Neural cell (in vitro differentiated cells): ENCODE results near the gene LRRN3. TPM values are rescaled to one million over a fixed set of nuclear protein-coding genes. Genes with fewer than 3 reads are reported as not detected.

Source experiments
- H2AFZ ChIP-seq: fragments of 200-600, 300-800 bp; sonication (generic), shearing (Covaris generic); 2 replicates; pipeline ENCODE4 v1.6.0; 2014; ENCODE audit warnings: low read depth, mild to moderate bottlenecking, antibody characterized with exemption, low read length, moderate library complexity
- H3F3A ChIP-seq: fragments of 200-600 bp; shearing (Covaris generic); 2 replicates; pipeline ENCODE4 v1.6.1; 2016; ENCODE audit warnings: mild to moderate bottlenecking, moderate library complexity, mixed read lengths, antibody characterized with exemption, low read length; ENCODE audit not compliant: insufficient read depth, poor library complexity, severe bottlenecking
- H3K27ac ChIP-seq: fragments of 200-600, 300-800 bp; sonication (generic), shearing (Covaris generic); 2 replicates; pipeline ENCODE4 v1.5.1; 2014; ENCODE audit warnings: mild to moderate bottlenecking, low read length, moderate library complexity
- H3K27me3 ChIP-seq: fragments of 300-800, 200-600 bp; sonication (generic), shearing (Covaris generic); 2 replicates; pipeline ENCODE4 v1.6.0; 2014; ENCODE audit warnings: mild to moderate bottlenecking, low read depth, low read length, moderate library complexity; ENCODE audit not compliant: insufficient read depth
- H3K36me3 ChIP-seq: fragments of 300-800, 200-600 bp; sonication (generic), shearing (Covaris generic); 2 replicates; pipeline ENCODE4 v1.5.1; 2014; ENCODE audit warnings: mild to moderate bottlenecking, antibody characterized with exemption, low read length, moderate library complexity; ENCODE audit not compliant: insufficient read depth
- H3K4me2 ChIP-seq: fragments of 300-800, 200-600 bp; sonication (generic), shearing (Covaris generic); 2 replicates; pipeline ENCODE4 v1.6.0; 2014; ENCODE audit warnings: mild to moderate bottlenecking, low read length
- H3K4me3 ChIP-seq: fragments of 300-800, 200-600 bp; sonication (generic), shearing (Covaris generic); 2 replicates; pipeline ENCODE4 v1.5.1; 2014; ENCODE audit warnings: mild to moderate bottlenecking, low read length, moderate library complexity
- H3K79me2 ChIP-seq: fragments of 200-600 bp; shearing (Covaris generic); replicated peaks from 2 replicates; pipeline ENCODE4 v1.6.0; 2014; ENCODE audit warnings: mild to moderate bottlenecking, low read length, moderate library complexity; ENCODE audit not compliant: insufficient read depth
- H3K9ac ChIP-seq: fragments of 300-800, 200-600 bp; sonication (generic), shearing (Covaris generic); 2 replicates; pipeline ENCODE4 v1.6.1; 2016; ENCODE audit warnings: mild to moderate bottlenecking, low read length, mixed read lengths
- H3K9me2 ChIP-seq: fragments of 200-600 bp; shearing (Covaris generic); 2 replicates; pipeline ENCODE4 v1.6.1; 2016; ENCODE audit warnings: mild to moderate bottlenecking, low read length, mixed read lengths; ENCODE audit not compliant: insufficient read depth
- H3K9me3 ChIP-seq: fragments of 200-600, 300-800 bp; sonication (generic), shearing (Covaris generic); 2 replicates; pipeline ENCODE4 v1.6.1; 2016; ENCODE audit warnings: mild to moderate bottlenecking, mixed run types, low read length, moderate library complexity, mixed read lengths
- H4K20me1 ChIP-seq: fragments of 200-600 bp; shearing (Covaris generic); 2 replicates; pipeline ENCODE4 v1.6.1; 2016; ENCODE audit warnings: mild to moderate bottlenecking, mixed run types; ENCODE audit not compliant: insufficient read depth
- EP300 ChIP-seq: fragments of 450-650 bp; conservative IDR thresholded peaks from 2 replicates; pipeline ENCODE4 v1.6.1; 2014; ENCODE audit warnings: antibody characterized with exemption, mild to moderate bottlenecking, moderate library complexity; ENCODE audit not compliant: poor library complexity, severe bottlenecking
- EZH2 ChIP-seq: fragments of 200-600, 300-800 bp; shearing (Covaris generic), sonication (generic); IDR thresholded peaks from 2 replicates; pipeline ENCODE4 v1.6.1; 2014; ENCODE audit warnings: antibody characterized with exemption, low read length, borderline replicate concordance, mild to moderate bottlenecking; ENCODE audit not compliant: insufficient read depth, poor library complexity, severe bottlenecking
- MXI1 ChIP-seq: fragments of 450-650 bp; conservative IDR thresholded peaks from 2 replicates; pipeline ENCODE4 v1.6.1; 2014; ENCODE audit warnings: antibody characterized with exemption, mild to moderate bottlenecking; ENCODE audit not compliant: poor library complexity, severe bottlenecking
- POLR2AphosphoS5 ChIP-seq: IDR thresholded peaks from 2 replicates; pipeline ENCODE4 v1.6.1; 2012
- RAD21 ChIP-seq: fragments of 450-650 bp; conservative IDR thresholded peaks from 2 replicates; pipeline ENCODE4 v1.6.1; 2014; ENCODE audit warnings: antibody characterized with exemption, mild to moderate bottlenecking, moderate library complexity
- SMC3 ChIP-seq: fragments of 450-650 bp; conservative IDR thresholded peaks from 2 replicates; pipeline ENCODE4 v1.6.1; 2014; ENCODE audit warnings: antibody characterized with exemption, mild to moderate bottlenecking, moderate library complexity; ENCODE audit not compliant: poor library complexity
- TAF1 ChIP-seq: IDR thresholded peaks from 2 replicates; pipeline ENCODE4 v1.6.1; 2012; ENCODE audit warnings: low read depth
- polyA plus RNA-seq: library from polyadenylated mRNA; depleted of rRNA; stranded (reverse); fragments of >200 nt; gene quantifications from 2 replicates; pipeline ENCODE4 v1.2.3, GENCODE V29; 2014
- TF ChIP-seq, protein P1 (sequence below): IDR thresholded peaks from 2 replicates; pipeline ENCODE4 v1.6.1; 2012; ENCODE audit warnings: borderline replicate concordance
- TF ChIP-seq, protein P2 (sequence below): fragments of 450-650 bp; IDR thresholded peaks from 2 replicates; pipeline ENCODE4 v1.5.1; 2014; ENCODE audit warnings: antibody characterized with exemption, mild to moderate bottlenecking, moderate library complexity; ENCODE audit not compliant: poor library complexity, severe bottlenecking

The LRRN3 gene
- polyA plus RNA-seq, 1 donor from 2014 or later = 138 TPM

DNA sequence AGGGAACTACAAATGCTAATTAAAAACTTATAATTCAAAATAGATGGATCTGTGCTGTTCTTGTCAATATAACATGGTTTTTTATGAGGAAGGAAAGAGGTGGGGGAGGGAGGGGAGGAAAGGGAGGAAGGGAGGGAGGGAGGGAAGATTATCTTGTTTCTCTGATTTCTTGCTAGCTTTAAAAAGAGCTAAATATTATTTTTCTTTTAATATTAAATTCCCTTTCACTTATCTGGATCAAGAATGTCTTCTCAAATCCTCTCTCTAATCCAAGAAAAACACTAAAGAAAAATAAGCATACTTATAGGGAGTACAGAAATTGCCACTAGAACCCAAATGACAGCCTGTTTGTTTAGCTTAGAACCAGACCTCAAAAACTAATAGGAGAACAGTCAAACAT is 55.2 kb downstream of the LRRN3 start:
- Histone ChIP-seq H3K27ac (no peak overlapping the region), H3K9me3 (no peaks in the 10 kb centered on the region), H3K9ac (no peak overlapping the region), H3K9me2 (no peaks in the 10 kb centered on the region), H3K4me3 (no peak overlapping the region), H3K27me3 (no peaks in the 10 kb centered on the region), H4K20me1 (no peaks in the 10 kb centered on the region), H3K36me3 (no peaks in the 10 kb centered on the region), H3K4me2 (no peak overlapping the region), H3K79me2 (no peaks in the 10 kb centered on the region), H2AFZ (no peak overlapping the region), H3F3A (no peaks in the 10 kb centered on the region)
- TF ChIP-seq MXI1 = no peak
- no peak for TF ChIP-seq POLR2AphosphoS5
- TF ChIP-seq RAD21 = no peak
- TF ChIP-seq, protein P1, sequence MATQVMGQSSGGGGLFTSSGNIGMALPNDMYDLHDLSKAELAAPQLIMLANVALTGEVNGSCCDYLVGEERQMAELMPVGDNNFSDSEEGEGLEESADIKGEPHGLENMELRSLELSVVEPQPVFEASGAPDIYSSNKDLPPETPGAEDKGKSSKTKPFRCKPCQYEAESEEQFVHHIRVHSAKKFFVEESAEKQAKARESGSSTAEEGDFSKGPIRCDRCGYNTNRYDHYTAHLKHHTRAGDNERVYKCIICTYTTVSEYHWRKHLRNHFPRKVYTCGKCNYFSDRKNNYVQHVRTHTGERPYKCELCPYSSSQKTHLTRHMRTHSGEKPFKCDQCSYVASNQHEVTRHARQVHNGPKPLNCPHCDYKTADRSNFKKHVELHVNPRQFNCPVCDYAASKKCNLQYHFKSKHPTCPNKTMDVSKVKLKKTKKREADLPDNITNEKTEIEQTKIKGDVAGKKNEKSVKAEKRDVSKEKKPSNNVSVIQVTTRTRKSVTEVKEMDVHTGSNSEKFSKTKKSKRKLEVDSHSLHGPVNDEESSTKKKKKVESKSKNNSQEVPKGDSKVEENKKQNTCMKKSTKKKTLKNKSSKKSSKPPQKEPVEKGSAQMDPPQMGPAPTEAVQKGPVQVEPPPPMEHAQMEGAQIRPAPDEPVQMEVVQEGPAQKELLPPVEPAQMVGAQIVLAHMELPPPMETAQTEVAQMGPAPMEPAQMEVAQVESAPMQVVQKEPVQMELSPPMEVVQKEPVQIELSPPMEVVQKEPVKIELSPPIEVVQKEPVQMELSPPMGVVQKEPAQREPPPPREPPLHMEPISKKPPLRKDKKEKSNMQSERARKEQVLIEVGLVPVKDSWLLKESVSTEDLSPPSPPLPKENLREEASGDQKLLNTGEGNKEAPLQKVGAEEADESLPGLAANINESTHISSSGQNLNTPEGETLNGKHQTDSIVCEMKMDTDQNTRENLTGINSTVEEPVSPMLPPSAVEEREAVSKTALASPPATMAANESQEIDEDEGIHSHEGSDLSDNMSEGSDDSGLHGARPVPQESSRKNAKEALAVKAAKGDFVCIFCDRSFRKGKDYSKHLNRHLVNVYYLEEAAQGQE = no peak
- no peak for TF ChIP-seq EZH2
- no peak for TF ChIP-seq SMC3
- no peak for TF ChIP-seq EP300

DNA sequence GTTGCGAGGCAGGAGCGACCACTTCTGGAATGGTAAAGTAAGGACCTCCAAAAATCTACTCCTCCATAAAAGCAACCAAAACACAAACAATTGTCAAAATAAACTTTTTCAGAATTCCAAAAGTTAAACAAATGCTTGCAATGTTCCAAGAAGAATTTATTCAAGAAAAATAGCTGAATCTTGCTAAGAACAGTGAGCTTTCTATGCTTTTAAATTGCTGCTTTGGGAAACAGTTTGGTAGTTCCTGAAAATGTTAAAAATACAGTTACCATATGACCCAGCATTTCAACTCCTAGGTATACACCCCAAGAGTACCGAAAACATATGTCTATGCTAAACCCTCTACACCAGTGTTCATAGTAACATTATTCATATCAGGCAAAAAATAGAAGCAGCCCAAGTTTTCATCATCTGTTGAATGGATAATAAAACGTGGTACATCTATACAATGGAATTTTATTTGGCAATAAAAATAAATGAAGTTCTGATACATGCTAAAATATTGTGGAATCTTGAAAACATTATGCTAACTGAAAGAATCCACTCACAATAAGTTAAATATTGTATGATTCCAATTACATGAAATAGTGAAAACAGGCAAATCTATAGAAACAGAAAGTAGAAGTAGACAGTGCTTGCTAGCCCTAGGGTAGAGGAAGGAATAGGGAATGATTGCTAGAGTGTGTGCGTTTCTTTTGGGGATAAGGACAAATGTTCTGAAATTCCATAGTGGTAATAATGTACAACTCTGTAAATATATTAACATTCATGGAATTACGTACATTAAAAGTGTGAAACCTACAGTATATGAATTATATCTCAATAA is 57.0 kb downstream of the LRRN3 start:
- Histone ChIP-seq H3K79me2 (no peaks in the 10 kb centered on the region), H3K9ac (no peak overlapping the region), H4K20me1 (no peaks in the 10 kb centered on the region), H3K4me2 (no peak overlapping the region), H3K9me2 (no peaks in the 10 kb centered on the region), H3F3A (no peaks in the 10 kb centered on the region), H3K9me3 (no peaks in the 10 kb centered on the region), H3K36me3 (no peaks in the 10 kb centered on the region), H2AFZ (no peak overlapping the region), H3K27ac (no peak overlapping the region), H3K27me3 (no peaks in the 10 kb centered on the region), H3K4me3 (no peak overlapping the region)
- no peak for TF ChIP-seq RAD21
- no peak for TF ChIP-seq EP300

DNA sequence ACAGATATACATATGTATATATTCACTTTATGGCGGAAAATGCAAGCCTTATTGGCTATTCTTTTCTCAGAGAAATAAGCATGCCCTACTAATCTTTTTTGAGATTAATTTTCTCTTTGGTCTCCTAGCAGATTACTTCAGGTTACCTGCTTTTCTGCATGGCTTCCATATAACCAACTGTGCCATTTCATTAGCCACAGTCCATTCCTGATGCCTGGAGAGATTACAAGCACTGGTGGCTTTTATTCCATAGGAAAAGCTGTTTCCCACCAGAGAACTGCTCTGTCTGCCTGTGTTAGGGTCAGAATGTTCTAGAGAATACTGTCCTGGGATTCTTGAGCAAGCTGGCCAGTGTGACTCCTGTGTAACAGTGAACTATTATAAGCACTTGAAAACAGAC is 59.8 kb downstream of the LRRN3 start:
- H3K9ac ChIP-seq = no peak overlapping the region
- no peak for TF ChIP-seq EP300
- TF ChIP-seq TAF1 = no peak
- no peak for TF ChIP-seq EZH2
- TF ChIP-seq, protein P1 = no peak
- TF ChIP-seq, protein P2, sequence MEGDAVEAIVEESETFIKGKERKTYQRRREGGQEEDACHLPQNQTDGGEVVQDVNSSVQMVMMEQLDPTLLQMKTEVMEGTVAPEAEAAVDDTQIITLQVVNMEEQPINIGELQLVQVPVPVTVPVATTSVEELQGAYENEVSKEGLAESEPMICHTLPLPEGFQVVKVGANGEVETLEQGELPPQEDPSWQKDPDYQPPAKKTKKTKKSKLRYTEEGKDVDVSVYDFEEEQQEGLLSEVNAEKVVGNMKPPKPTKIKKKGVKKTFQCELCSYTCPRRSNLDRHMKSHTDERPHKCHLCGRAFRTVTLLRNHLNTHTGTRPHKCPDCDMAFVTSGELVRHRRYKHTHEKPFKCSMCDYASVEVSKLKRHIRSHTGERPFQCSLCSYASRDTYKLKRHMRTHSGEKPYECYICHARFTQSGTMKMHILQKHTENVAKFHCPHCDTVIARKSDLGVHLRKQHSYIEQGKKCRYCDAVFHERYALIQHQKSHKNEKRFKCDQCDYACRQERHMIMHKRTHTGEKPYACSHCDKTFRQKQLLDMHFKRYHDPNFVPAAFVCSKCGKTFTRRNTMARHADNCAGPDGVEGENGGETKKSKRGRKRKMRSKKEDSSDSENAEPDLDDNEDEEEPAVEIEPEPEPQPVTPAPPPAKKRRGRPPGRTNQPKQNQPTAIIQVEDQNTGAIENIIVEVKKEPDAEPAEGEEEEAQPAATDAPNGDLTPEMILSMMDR = no peak
- no peak for TF ChIP-seq RAD21
- no peak for TF ChIP-seq POLR2AphosphoS5
- no peak for TF ChIP-seq SMC3
- TF ChIP-seq MXI1 = no peak
- H2AFZ ChIP-seq = no peak overlapping the region

More for the DNA sequence above, 59.8 kb downstream of the LRRN3 start:
- H3K27me3 ChIP-seq = no peaks in the 10 kb centered on the region
- H4K20me1 ChIP-seq = no peaks in the 10 kb centered on the region
- H3K27ac ChIP-seq = no peak overlapping the region
- no peaks in the 10 kb centered on the region for H3K9me3 ChIP-seq
- H3K4me3 ChIP-seq = no peak overlapping the region
- no peaks in the 10 kb centered on the region for H3K9me2 ChIP-seq
- H3K79me2 ChIP-seq = no peaks in the 10 kb centered on the region
- no peak overlapping the region for H3K4me2 ChIP-seq
- no peaks in the 10 kb centered on the region for H3K36me3 ChIP-seq
- H3F3A ChIP-seq = no peaks in the 10 kb centered on the region
